ENCODE measurements around the gene ZBTB20. TPM values are rescaled to one million over a fixed set of nuclear protein-coding genes. Genes with fewer than 3 reads are reported as not detected.

ZBTB20 gene
- total RNA-seq, 1 experiment from 2014 or later = 12.8 TPM

DNA sequence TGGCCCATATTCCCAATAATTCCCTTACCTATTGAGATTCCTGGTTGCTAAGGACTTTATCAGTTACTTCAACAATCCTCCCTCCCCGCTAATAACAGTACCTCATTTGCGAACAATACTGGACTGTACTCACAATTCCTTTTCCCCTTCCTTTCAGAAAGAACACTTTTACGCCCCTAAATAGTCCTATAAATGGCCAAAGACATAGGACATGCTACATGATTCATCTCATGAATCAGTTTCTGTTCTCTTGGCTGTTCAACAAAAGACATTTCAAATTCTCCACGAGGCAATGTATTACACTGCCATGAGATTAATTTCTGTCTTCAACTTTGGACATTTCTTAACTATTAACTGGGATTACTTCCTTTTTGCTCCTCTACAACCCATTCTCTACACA is 588.8 kb downstream of the ZBTB20 start:
- no peak overlapping the region for H3K4me3 Mint-ChIP-seq (ENCODE audit: unreplicated experiment)
- Histone ChIP-seq H3K36me3 (ENCODE audit: control insufficient read depth, insufficient read depth, low read length) (no peaks in the 10 kb centered on the region), H3K27me3 (replicated peaks; ENCODE audit: control insufficient read depth, insufficient read depth, low read length) (no peaks in the 10 kb centered on the region), H3K4me3 (ENCODE audit: low read depth, low read length) (no peak overlapping the region), H3K4me1 (no peaks in the 10 kb centered on the region; the same call in 1 of the 2 replicates), H3K9me3 (peaks cover 3% of the 10 kb centered on the region; the same call in 1 of the 2 replicates)
- CTCF ChIA-PET = no interaction called here
- no peaks in the 10 kb centered on the region for H3K27me3 Mint-ChIP-seq (ENCODE audit: insufficient read depth, unreplicated experiment)
- no peaks in the 10 kb centered on the region for H3K4me1 Mint-ChIP-seq (ENCODE audit: low read depth, unreplicated experiment)
- H3K36me3 Mint-ChIP-seq (ENCODE audit: insufficient read depth, unreplicated experiment) = peaks cover 4% of the 10 kb centered on the region
- intact Hi-C loops (cut with micrococcal nuclease; ENCODE audit: unreplicated experiment) = no loop called here
- TF ChIP-seq, protein P1, sequence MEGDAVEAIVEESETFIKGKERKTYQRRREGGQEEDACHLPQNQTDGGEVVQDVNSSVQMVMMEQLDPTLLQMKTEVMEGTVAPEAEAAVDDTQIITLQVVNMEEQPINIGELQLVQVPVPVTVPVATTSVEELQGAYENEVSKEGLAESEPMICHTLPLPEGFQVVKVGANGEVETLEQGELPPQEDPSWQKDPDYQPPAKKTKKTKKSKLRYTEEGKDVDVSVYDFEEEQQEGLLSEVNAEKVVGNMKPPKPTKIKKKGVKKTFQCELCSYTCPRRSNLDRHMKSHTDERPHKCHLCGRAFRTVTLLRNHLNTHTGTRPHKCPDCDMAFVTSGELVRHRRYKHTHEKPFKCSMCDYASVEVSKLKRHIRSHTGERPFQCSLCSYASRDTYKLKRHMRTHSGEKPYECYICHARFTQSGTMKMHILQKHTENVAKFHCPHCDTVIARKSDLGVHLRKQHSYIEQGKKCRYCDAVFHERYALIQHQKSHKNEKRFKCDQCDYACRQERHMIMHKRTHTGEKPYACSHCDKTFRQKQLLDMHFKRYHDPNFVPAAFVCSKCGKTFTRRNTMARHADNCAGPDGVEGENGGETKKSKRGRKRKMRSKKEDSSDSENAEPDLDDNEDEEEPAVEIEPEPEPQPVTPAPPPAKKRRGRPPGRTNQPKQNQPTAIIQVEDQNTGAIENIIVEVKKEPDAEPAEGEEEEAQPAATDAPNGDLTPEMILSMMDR (IDR thresholded peaks at IDR 0.05; ENCODE audit: insufficient read depth in 1 of 2, low read depth in 1 of 2, low read length in 1 of 2, severe bottlenecking in 1 of 2, unreplicated experiment in 1 of 2) = no peak
- no peaks in the 10 kb centered on the region for H3K9me3 Mint-ChIP-seq (ENCODE audit: unreplicated experiment)
- H3K27ac Mint-ChIP-seq (ENCODE audit: unreplicated experiment) = no peak overlapping the region
- DNase-seq = no peak
- POLR2A ChIA-PET = no interaction called here
- BruUV-seq (replicated peaks) = no TSS peak

DNA sequence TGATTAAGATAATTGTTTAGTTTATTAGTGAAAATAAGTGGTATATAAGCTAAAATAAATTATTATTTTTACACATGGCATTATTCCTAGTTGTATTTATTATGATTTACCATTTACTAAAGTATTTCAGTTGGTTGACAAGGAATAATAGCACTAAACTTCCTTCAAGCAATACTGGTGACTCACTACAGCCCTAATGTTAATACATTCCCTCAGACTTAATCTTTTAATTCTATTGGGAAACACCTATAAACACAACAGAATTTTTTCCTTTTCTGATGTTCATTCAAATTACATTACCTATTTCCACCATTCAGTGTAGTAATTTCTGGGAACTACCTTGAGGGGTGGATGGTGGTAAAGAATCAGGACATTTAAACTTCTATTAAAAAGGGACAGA is 589.3 kb downstream of the ZBTB20 start:
- no peak overlapping the region for H3K27ac Mint-ChIP-seq (ENCODE audit: unreplicated experiment)

GRCh38 chr3:114556657-114557213 is 590.4 kb downstream of the ZBTB20 start:
- TF ChIP-seq, protein P1 (IDR thresholded peaks at IDR 0.05; ENCODE audit: insufficient read depth in 1 of 2, low read depth in 1 of 2, low read length in 1 of 2, severe bottlenecking in 1 of 2, unreplicated experiment in 1 of 2) = no peak
- POLR2A ChIA-PET = no interaction called here
- intact Hi-C loops (cut with micrococcal nuclease; ENCODE audit: unreplicated experiment) = no loop called here
- CTCF ChIA-PET = no interaction called here
- Histone ChIP-seq H3K27me3 (replicated peaks; ENCODE audit: control insufficient read depth, insufficient read depth, low read length) (no peaks in the 10 kb centered on the region), H3K4me1 (no peaks in the 10 kb centered on the region; the same call in 1 of the 2 replicates), H3K36me3 (ENCODE audit: control insufficient read depth, insufficient read depth, low read length) (no peaks in the 10 kb centered on the region), H3K4me3 (ENCODE audit: low read depth, low read length) (no peak overlapping the region), H3K9me3 (peaks cover 3% of the 10 kb centered on the region; the same call in 1 of the 2 replicates)
- H3K36me3 Mint-ChIP-seq (ENCODE audit: insufficient read depth, unreplicated experiment) = peaks cover 4% of the 10 kb centered on the region
- no peak for DNase-seq
- H3K4me3 Mint-ChIP-seq (ENCODE audit: unreplicated experiment) = no peak overlapping the region
- H3K27me3 Mint-ChIP-seq (ENCODE audit: insufficient read depth, unreplicated experiment) = no peaks in the 10 kb centered on the region
- no peaks in the 10 kb centered on the region for H3K9me3 Mint-ChIP-seq (ENCODE audit: unreplicated experiment)
- no peaks in the 10 kb centered on the region for H3K4me1 Mint-ChIP-seq (ENCODE audit: low read depth, unreplicated experiment)
- H3K27ac Mint-ChIP-seq (ENCODE audit: unreplicated experiment) = no peak overlapping the region
- no TSS peak for BruUV-seq (replicated peaks)

More for the DNA sequence above, 589.3 kb downstream of the ZBTB20 start:
- Histone ChIP-seq H3K27me3 (replicated peaks; ENCODE audit: control insufficient read depth, insufficient read depth, low read length) (no peaks in the 10 kb centered on the region), H3K36me3 (ENCODE audit: control insufficient read depth, insufficient read depth, low read length) (no peaks in the 10 kb centered on the region), H3K4me3 (ENCODE audit: low read depth, low read length) (no peak overlapping the region), H3K4me1 (no peaks in the 10 kb centered on the region; the same call in 1 of the 2 replicates), H3K9me3 (peaks cover 3% of the 10 kb centered on the region; the same call in 1 of the 2 replicates)
- no TSS peak for BruUV-seq (replicated peaks)
- CTCF ChIA-PET = no interaction called here
- peaks cover 4% of the 10 kb centered on the region for H3K36me3 Mint-ChIP-seq (ENCODE audit: insufficient read depth, unreplicated experiment)
- DNase-seq = no peak
- H3K4me1 Mint-ChIP-seq (ENCODE audit: low read depth, unreplicated experiment) = no peaks in the 10 kb centered on the region
- intact Hi-C loops (cut with micrococcal nuclease; ENCODE audit: unreplicated experiment) = no loop called here
- no peak overlapping the region for H3K4me3 Mint-ChIP-seq (ENCODE audit: unreplicated experiment)
- H3K9me3 Mint-ChIP-seq (ENCODE audit: unreplicated experiment) = no peaks in the 10 kb centered on the region
- POLR2A ChIA-PET = no interaction called here
- H3K27me3 Mint-ChIP-seq (ENCODE audit: insufficient read depth, unreplicated experiment) = no peaks in the 10 kb centered on the region
- TF ChIP-seq, protein P1 (IDR thresholded peaks at IDR 0.05; ENCODE audit: insufficient read depth in 1 of 2, low read depth in 1 of 2, low read length in 1 of 2, severe bottlenecking in 1 of 2, unreplicated experiment in 1 of 2) = no peak

Data from Caco-2 (cell line).